H54 (cell line): Measurements from ENCODE around the gene ADCY1.

ENCODE experiments used
- DNase-seq: peaks from one replicate; pipeline ENCODE4 v3.0.0; 2011; ENCODE audit warnings: low spot score, mixed read lengths; ENCODE audit not compliant: insufficient read length
- FAIRE-seq: peaks from 3 replicates; lab custom pipeline; 2011; peaks lifted over from hg19 to GRCh38; lab: Jason Lieb, UNC
- POLR2A ChIP-seq: IDR thresholded peaks from 2 replicates; pipeline ENCODE4 v1.6.1; 2011; ENCODE audit warnings: low read depth, mild to moderate bottlenecking, low read length

Gene ADCY1

DNA sequence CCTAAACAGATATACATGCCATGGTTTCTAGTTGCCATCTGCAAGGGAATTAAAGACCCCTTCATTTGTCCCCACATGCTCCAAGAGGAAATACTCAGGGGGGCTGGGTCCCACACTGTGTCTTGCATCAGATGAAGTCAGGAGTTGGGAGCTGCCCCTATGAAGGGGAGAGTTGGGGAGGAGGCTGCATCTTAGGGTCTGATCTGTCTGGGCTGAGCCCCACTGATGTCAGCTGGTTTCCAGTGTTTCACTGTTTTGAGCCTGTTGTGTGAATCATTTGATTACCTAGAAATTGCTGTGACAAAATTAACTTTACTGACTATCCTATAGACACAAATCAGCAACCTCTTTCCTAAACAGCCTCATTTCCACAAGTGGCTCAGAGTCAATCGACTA, 4.9 kb upstream of the ADCY1 start:
- no peak for TF ChIP-seq POLR2A
- FAIRE-seq (no peak), DNase-seq (no peak)

DNA sequence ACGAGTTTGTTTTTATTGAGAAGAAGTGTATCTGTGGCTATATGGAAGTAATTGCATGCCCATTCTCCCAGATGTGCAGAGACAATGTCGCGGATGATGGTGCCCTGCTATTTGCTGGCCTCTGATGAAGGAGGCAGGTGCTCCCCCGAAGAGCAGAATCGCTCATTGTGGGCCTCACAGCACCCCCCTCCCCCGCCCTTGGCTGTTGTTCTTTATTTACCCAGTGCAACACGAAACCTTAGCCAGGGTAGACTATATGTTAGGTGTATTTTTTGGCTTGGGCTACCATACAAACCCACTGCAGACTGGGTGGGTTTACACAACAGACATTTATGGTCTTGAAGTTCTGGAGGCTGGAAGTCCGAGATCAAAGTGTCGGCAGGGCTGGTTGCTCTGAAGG, 3.4 kb upstream of the ADCY1 start:
- TF ChIP-seq POLR2A = no peak
- no peak for DNase-seq
- no peak for FAIRE-seq

DNA sequence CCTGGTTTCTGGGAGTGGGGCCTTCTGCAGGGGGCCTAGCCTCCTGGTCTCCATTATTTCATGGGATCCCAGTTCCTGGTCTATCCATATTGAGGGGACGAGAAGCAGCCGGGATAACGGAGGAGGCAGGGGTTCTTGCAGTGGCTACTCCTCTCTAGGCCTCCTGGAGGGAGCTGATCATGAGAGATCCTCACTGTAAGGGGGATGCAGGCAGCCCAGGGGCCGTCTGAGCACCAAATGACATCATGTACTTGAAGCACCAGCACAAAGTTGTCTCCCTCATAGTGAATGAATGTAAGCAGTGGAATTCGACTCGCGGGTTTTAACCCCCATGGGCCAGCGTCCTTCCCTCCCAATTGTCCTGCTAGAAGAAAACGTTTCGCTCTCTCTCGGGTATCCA, 964 bp upstream of the ADCY1 start:
- no peak for TF ChIP-seq POLR2A
- FAIRE-seq (no peak), DNase-seq (no peak)

DNA sequence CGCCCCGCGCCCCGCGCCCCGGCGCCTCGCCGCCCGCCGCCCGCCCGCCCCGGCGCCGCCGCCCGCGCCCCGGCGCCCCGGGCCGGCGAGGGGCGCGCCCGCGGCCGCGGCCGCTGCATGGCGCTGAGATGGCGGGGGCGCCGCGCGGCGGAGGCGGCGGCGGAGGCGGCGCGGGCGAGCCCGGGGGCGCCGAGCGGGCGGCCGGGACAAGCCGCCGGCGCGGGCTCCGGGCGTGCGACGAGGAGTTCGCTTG, 174 bp downstream of the ADCY1 start:
- FAIRE-seq (no peak), DNase-seq (no peak)
- no peak for TF ChIP-seq POLR2A

DNA sequence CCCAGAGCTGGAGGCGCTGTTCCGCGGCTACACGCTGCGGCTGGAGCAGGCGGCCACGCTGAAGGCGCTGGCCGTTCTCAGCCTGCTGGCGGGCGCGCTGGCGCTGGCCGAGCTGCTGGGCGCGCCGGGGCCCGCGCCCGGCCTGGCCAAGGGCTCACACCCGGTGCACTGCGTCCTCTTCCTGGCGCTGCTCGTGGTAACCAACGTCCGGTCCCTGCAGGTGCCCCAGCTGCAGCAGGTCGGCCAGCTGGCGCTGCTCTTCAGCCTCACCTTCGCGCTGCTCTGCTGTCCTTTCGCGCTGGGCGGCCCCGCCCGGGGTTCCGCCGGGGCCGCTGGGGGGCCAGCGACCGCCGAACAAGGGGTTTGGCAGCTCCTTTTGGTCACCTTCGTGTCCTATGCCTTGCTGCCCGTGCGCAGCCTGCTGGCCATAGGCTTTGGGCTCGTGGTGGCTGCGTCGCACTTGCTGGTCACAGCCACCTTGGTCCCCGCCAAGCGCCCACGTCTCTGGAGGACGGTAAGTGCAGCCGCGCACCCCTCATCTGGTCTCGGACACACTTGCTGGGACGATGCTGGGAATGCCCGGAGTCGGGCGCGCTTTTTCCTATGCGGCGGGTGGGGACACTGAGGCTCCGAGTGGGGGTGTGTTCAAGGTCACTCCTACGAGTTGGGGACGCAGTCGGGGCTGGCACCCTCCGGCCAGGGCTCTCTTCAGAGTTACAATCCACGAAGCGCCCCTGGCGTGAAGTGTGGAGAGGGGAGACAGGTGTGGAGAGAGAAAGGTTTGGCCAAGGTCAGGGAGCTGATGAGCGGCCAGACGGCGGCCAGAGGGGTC, 717 bp downstream of the ADCY1 start:
- FAIRE-seq (no peak), DNase-seq (no peak)

DNA sequence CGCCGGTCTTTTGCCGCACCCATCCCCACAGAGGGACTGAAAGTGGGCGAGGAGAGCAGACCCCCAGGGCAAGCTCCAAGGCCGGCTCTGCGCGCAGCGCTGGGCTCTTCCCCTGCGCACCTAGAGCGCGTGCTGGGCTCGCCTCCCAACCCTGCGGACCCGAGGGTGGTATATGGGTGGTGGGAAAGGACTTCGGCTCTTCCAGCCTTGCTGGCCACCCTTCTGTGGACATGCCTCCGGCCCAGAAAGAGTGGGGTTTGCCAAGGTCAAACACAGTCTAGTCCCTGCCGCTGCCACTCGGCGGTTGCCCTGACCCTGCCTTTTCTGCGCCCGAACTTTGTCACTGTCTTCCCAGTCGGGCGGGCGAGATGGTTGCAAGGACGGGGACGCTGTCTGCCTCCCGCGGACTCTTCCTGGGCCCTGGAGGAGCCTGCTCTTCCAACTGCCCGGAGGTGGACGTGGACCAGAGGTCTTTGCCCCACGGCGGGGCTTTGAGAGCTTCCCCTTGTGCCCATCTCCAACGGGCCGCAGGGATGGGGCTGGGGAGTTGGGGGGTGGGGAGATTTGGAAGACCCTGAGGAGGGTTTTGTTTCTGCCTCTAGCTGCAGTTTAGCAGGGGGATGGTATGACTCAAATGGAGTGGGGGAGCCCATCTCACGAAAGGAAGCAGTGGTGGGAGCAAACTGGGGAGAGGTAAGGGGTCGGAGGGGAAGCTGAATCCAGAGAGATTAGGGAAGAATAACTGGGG, 1.5 kb downstream of the ADCY1 start:
- FAIRE-seq = no peak
- no peak for TF ChIP-seq POLR2A
- DNase-seq = no peak

More for the DNA sequence above, 717 bp downstream of the ADCY1 start:
- TF ChIP-seq POLR2A = no peak

DNA sequence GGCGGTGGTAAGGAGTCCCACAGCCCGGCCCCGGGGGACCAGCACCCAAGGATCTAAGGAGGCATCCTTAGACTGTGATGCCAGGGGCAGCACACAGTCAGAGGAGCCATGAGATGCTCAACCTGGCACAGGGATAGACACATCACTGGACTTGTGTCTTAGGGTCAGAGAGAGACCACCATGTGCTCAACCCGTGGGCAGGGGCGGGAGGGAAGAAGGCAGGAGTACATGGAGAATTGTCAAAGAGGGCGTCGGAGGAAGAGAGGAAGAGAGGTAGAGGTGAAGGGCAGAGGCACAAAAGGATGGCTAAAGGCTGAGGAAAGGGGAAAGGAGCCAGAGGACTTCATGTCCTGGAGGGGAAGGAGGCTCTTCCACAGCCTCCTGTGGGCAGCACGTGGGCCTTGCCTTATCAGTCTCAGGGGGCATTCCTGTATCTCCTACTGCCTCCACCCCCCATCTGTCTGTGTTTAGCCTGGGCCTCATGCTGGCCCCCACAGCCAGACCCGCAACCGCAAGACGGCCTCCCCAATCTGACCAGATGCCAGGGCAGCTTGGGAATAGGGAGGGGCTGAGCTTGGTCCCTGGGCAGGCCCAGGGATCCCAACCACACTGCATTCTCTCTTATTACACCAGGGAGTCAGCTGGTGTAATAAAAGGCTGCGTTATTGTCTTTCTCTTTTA, 2.2 kb downstream of the ADCY1 start:
- no peak for TF ChIP-seq POLR2A
- DNase-seq = no peak
- no peak for FAIRE-seq

DNA sequence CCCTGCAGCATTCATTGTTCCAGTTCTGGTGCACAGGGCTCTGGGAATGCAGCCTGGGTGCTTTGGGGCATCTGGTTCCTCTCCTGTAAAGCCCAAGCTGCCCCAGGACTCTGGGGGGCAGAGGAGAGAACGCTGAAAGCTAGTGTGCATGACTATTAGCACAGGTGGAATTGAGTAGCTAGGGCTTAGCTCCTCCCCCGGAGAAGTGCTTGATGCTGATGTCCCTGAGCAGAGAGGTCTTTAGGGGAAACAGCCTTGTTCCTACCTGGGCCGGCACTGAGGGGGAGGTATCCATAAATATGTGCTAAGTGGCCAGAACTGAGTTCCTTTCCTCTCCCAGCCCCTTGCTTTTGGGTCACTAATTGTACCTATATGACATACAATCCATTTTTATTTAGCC, 3.9 kb downstream of the ADCY1 start:
- DNase-seq (no peak), FAIRE-seq (no peak)
- no peak for TF ChIP-seq POLR2A

DNA sequence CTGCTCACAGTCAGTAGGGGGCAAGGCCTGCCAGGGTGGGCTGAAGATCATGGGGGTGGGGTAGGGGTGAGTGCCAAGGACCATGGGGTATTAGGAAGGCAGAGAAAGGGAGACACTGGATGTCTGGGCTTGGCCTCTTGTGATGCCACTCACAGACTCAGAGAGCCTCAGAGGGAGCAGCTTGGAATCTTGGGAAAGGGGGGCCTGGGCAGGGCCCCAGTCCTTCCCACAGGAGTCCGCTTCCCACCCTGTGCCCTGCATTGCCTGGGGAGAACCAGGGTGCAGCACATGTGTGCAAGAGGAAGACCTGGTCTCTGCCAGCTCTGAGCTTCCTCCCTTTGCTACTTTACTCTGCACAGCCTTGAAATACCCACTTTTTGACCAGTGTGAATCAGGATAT, 4.3 kb downstream of the ADCY1 start:
- FAIRE-seq (no peak), DNase-seq (no peak)
- TF ChIP-seq POLR2A = no peak

DNA sequence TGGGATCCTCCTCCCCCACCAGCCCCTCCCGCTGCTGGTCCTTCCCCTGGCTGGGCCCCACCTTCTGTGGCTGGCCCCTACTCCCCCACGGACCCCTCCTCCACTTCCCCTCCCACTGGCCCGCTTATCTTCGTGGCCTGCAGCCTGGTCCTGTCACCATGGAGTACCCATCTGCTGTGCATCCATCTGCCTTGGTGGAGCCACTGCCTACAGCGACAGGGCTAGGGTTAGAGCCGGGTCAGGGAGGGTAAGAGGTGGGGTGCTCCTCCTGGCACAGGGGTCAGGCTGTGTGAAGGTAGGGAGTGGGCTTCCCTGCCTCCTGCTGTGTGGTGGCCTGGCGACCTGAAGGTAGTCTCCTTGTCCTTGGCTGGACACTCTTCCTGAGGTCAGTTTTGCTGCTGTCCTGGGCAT, 5.2 kb downstream of the ADCY1 start:
- no peak for TF ChIP-seq POLR2A
- no peak for FAIRE-seq
- DNase-seq = no peak

DNA sequence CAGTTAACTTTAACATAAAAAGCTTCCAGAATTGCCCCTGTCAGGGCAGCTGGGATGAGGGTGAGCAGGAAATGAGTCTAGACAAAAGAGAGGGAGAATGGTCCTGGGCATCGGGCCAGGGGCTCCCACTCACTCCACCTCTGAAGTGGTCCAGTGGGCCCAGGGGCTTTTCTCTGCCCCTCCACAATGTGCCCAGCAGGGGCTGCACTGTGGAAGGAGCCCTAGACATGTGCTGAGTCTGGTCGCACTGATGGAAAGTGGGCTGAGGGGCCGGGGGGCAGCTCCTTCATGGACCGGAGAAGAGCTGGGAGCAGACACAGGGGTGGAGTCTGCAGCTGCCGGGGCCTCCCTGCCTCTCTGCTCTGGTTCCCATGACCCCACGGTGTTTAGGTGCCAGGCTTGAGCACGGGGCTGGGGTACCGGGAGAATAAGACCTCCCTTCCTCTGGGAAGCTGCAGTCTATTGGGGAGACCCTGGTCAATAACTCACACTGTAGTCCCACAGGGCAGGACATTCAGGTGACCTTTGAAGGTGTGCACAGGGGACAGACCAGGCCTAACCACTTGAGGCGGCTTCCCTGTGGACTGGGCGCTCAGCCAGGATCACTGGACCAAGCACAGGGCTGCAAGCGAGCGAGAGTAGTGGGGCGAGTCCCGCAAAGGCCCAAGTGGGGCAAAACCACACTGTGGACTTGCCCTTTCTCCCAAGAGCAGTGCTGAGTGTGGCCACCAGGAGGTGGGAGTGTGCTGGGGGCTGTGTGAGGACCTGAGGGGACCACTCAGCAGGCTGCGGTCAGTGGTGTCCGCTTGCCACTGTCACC, 6.1 kb downstream of the ADCY1 start:
- DNase-seq (no peak), FAIRE-seq (no peak)
- TF ChIP-seq POLR2A = no peak

DNA sequence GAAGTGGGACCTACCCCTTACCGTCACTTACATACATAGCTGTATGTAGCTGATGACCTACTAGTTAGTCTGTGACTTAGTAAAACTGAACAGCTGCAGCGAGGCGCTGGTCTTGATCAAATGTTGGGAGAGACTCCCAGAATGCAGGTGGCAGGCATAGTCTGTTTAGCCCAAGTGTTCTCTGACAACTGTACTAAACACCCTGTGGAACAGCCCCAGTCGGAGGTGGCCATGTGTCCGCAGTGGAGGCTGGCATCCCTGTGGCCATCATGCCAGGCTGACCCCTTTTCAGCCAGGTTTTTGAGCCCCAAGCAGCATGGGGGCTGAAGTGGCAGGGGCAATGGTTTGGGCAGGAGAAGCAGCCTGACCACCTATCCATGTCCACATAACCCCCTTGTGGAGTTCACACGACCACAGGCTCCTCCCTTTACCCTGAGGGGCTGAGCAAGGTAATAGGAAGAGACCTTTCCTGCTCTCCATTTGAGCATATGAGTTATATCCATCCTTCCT, 7.2 kb downstream of the ADCY1 start:
- FAIRE-seq = no peak
- no peak for DNase-seq
- no peak for TF ChIP-seq POLR2A

DNA sequence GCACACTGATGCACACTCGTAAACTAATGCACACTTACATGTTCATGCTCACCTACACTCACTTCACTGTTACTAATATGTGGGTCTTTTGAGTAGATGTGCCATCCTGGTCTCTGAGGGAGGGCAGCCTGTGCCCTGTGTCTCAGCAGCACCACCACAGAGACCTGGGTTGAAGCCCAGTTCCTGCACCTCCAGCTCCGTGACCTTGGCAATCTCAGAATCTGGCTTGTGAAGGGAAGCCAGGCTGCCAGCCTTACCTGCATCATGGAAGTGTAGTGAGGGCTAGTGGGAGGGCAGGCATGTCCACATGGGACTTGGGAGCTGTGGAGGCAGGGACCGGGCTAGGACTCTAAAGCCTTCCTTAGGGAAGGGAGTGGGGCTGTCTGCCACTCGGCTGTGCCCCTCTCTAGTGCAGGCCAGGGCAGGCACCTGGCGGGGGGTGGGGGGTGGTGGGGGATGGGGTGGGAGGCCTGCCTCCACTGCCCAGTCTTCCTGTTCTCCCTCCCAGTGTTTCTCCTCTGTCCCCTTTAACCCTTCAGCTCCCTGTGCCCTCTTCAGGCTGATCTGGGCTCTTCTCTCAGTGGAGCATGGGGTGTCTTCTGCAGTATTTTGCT, 8.1 kb downstream of the ADCY1 start:
- FAIRE-seq (no peak), DNase-seq (no peak)
- no peak for TF ChIP-seq POLR2A
